Osteocyte (in vitro differentiated cells): Measurements from ENCODE around the gene AGAP5. TPM values are rescaled to one million over a fixed set of nuclear protein-coding genes. Genes with fewer than 3 reads are reported as not detected.

Source experiments
- total RNA-seq: library from RNA; stranded (reverse); gene quantifications from 2 replicates; pipeline ENCODE4 v1.2.1, GENCODE V29; 2021

The AGAP5 gene
- total RNA-seq, 1 donor from 2014 or later, result 5.9 TPM

Other genes starting within 250 kb of the AGAP5 start
- 65.5 and 65.6 TPM in 2 replicates for gene PPP3CB, start 202.1 kb downstream of the AGAP5 start, total RNA-seq
- gene USP54, start 106.8 kb downstream of the AGAP5 start, total RNA-seq, result 9.4 and 11.2 TPM in 2 replicates
- gene MYOZ1, start 56.6 kb downstream of the AGAP5 start, total RNA-seq, result 0.59 and 0.78 TPM in 2 replicates
- not detected in 2 replicates for gene SYNPO2L, start 42.1 kb downstream of the AGAP5 start, total RNA-seq
- gene SEC24C, start 46.3 kb upstream of the AGAP5 start, total RNA-seq, result 64.1 and 64.2 TPM in 2 replicates
- 19.9 and 22.3 TPM in 2 replicates for gene CHCHD1, start 83.9 kb upstream of the AGAP5 start, total RNA-seq
- gene ZSWIM8, start 87.5 kb upstream of the AGAP5 start, total RNA-seq, result 164 and 186 TPM in 2 replicates
- 32.2 and 39.1 TPM in 2 replicates for gene NDST2, start 113.5 kb upstream of the AGAP5 start, total RNA-seq
- 37.6 and 38.2 TPM in 2 replicates for gene CAMK2G, start 176.4 kb upstream of the AGAP5 start, total RNA-seq
- 112 and 118 TPM in 2 replicates for gene PLAU, start 213.0 kb upstream of the AGAP5 start, total RNA-seq